Stimulated activated naive CD4-positive, alpha-beta T cell treated with Interleukin-2 at 50 U/mL for 16 hours (primary cell): ENCODE data around the gene PPP2R2C.

Experiments
- DNase-seq: peaks from one replicate; lab custom pipeline; 2025; lab: John Stamatoyannopoulos, UW

The PPP2R2C gene

DNA sequence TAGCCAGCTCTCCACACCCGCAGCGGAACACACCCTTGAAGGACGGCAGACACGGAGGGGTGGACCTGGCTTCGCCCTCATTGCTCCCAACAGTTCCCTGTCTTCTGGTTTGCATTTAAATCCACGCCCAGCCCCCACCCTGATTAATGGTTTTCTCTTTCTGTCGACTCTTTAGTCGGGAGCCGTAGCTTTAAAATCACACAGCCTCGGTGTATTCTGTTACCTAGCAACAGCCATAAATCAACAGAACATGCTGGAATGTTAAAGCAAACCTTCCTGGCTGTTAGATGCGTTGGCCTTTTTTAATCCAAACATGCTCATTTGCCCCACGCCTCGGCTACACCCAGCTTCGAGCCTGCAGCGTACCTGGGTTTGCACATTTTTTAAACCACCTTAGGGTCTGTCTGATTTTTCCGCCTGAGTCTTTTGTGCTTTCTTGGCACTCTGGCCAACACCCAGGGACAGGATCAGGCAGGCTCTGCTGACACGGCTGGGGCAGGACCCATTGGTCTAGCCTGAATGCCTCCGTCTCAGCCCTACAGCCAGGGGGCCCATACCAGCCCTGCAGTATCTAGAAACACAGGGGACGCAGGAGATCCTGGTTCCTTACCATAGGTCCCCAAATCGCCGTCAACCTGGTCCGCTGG lies 21.4 kb upstream of the PPP2R2C start:
- no peak for DNase-seq

DNA sequence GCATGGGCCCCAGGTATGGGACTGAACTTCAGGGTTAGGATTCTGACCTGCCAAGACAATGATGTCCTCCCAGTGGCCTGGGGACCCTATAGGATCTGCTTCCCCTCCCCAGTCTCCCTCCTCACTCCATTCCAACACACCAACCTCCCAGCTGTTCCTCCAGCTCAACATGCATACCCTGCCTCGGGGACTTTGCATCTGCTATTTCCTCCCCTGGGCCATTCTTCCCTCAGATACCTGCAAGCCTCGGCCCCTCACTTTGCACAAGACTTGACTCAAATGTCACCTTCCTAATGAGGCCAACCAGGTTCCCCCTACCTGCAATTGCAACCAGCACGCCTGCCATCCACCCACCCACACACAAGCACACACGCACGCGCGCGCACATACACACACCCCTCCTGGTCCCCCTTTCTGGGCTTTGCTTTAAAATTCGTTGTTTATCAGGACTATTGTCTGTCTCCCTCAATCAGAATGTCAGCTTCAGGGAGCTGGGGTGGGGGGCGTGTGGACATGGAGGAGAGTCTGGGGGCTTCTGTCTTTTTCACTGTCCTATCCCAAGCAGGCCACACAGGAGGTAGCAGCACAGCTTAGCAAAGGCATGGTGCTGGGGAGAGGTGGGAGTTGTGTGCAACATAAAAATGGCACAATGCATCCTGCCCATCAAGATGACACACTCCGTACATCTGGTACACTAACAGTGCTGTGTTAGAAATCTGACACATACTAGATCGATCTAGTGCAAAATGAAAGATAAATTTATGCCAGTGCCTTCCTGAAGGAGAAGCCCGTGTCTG lies 20.6 kb upstream of the PPP2R2C start:
- DNase-seq = no peak

DNA sequence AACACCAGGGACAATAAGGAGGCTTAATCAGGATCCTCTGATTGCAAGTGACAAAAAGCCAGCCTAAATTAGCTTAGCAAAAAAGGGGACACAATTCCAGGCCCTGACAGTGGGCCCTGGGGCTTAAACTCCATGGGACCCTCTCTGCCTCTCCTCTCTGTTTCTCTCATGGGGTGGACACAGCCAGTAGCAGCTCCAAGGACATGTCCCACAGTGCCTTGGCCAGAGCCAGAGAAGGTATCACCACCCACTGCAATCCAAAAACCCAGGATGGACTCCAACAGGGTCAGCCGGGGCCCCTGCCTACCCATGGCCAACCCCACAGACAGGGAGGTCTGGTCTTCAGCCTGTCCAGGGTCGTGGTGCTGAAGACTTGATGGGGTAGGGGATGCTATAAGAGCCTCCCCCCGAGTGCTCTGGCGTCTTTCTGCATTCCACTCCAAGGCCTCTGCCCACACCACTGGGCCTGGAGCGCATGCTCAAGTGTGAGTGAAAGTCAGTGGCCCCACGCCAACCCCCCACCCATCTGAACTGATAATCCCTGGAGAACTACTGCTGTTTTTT lies 19.7 kb upstream of the PPP2R2C start:
- DNase-seq = no peak

DNA sequence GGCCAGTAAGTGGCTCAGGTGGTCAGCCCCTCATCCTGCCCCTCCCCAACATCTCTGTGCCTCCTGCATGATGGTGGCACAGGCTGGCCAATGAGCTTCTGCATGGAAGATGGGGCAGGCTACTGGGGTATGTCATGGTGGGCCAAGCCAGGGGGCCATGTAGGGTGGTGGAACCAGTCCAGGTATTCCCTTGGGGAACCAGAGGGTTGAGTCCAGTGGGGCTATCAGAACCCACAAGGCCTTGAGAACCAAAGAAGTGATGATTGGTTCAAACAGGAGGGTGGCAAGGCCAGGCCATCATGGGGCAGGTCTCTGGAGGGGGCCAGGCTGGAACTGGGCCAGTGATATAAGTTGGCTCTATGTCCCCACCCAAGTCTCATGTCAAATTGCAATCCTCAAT lies 18.8 kb upstream of the PPP2R2C start:
- no peak for DNase-seq

DNA sequence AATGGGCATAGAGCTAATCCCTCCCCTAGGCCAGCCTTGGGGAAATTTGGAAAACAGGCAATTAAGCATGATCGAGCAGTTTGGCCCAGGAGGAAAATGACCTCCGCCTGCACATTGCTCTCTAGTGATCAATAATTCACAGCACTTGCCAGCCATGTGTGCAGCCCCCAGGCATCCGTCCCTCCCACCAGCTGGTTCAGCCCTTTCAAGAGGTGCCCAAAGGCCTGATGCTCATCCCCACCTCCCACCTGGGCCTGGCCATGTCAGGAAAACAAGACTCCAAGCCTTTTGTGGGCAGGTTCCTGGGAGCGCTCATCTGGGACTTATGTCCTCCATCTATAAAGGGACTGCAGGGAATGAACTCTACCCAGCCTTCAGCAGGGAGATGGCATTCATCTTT lies 17.5 kb upstream of the PPP2R2C start:
- DNase-seq = no peak

DNA sequence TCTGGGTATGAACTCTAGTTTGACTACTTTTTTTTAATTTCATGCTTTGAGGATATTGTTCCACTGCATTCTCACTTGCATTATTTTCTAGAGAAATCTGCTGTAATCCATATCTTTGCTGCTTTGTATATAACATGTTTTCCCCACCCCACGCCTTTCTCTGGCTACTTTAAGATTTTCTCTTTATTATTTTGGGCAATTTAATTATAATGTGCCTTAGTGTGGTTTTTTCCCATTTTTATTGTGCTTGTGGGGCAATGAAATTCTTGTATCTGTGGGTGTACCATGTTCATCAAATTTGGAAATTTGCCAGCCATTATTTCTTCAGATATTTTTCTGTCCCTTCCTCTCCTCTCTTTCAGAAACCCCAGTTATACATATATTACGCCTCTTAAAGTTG lies 15.1 kb upstream of the PPP2R2C start:
- no peak for DNase-seq

DNA sequence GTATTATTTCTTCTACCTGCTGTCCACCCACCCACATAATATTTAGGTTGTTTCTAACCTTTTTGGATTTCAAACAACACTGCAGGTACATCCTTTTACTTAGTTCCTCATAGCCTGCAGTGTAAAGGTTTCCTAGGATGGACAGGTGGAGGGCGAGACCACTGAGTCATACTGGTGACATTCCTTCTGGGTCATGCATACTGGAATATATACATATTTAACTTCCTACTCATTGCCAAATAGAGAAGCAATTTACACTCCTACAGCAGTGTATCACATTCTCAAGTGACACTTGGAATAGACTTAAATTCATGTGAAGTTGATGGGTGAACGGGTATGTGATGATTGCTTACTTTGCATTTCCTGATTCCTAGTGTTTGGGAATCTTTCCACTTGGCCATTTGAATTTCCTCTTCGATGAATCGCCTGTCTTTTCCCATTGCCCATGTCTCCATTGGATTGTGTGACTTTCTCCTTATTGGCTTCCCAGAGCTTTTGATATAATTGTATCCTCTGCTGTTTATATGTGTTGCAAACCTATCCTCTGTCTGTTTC lies 8.2 kb upstream of the PPP2R2C start:
- no peak for DNase-seq

DNA sequence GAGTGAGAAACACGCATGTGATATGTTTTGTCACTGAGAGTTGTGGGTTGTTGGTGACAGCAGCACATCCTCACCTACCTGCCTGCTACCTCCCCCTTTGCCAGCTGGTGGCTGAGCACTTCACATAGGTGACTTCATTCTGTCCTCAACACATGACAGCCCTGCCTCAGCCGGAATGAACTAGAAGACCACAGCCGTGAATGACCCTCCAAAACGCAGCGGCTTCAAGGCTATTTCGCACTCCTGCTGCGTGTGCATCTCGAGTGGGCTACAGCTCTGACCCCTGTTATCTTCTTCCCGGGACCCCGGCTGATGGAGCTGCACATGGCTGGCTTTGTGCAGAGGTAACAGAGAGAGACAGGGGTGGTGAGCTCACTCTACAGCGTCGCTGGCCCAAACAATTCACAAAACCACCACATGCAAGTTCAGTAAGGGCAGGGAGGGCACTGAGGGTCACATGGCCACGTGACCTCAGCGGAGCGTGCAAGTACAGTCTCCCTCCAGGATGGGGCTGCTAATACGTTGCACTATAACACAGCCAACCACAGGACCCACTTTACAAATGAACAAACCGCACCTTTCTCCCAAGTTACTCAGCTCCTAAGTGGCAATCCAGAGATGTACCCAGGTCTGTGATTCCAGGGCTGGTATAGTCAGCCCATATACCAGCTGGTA lies 6.3 kb upstream of the PPP2R2C start:
- DNase-seq = no peak

DNA sequence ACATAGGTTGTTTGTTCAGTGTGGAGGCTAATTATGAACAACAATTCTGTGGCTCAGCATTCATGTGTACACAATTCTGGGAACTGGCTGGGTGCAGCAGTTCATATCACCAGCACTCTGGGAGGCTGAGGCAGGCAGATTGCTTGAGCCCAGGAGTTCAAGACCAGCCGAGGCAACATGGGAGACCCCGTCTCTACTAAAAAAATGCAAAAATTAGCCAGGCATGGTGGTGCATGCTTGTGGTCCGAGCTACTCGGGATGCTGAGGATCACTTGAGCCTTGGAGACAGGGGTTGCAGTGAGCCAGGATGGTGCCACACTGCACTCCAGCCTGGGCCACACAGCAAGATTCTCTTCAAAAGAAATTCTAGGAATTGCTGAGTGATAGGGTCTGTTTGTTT lies 4.5 kb upstream of the PPP2R2C start:
- no peak for DNase-seq

DNA sequence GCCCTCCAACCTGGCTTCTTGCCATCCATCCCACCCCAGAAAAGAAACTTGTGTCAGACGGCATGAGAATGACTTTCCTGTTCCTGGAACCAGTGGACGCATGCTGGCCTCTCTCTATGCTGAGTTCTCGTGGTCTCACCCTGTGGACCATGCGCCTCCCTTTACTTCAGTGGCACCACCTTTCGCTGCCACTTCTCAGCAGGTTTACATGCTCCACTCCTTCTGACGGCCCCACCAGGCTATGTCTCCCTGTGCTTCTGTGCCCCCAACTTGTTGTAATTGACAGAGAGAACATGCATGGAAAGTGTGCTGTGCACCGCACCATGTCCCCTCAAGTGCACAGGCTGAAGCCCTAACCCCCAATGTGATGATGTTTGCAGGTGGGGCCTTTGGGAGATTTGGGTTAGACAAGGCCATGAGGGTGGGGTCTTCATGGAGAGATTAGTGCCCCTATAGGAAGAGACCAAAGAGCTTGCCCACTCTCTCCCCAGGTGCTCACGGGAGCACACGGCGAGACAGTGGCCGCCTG lies 3.1 kb upstream of the PPP2R2C start:
- no peak for DNase-seq

DNA sequence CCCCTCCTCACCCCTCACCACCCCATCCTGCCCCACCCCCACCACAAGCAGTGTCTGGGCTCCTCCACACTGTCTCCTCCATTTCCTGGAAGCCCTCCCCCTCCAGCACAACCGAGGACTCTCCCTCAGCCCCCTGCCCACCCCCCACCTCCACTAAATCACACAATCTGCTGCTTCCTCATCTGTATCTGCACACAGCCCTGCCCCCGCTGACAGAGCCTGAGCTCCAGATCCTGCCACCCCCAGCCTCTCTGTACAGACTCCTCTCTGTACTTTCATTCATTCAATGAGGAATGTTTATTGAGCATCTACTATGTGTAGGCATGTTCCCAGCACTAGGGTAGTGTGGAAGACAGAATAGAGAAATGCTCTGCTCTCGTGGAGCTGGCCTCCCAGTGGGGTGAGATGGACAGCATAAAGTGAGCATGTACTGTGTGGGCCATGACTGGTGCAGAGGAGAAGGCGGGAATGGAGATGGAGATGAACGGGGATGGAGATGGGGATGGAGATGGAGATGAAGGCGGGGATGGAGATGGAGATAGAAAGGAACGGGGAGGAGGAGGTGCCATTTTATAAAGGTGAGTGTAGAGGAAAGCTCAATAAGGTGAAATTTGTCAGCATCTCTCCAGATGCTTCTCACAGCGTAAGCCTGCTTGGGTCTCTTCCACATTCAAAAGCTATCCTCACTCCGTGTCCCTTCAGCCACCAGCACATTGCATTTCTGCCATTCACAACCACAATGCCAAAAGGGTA lies 2.5 kb upstream of the PPP2R2C start:
- no peak for DNase-seq

DNA sequence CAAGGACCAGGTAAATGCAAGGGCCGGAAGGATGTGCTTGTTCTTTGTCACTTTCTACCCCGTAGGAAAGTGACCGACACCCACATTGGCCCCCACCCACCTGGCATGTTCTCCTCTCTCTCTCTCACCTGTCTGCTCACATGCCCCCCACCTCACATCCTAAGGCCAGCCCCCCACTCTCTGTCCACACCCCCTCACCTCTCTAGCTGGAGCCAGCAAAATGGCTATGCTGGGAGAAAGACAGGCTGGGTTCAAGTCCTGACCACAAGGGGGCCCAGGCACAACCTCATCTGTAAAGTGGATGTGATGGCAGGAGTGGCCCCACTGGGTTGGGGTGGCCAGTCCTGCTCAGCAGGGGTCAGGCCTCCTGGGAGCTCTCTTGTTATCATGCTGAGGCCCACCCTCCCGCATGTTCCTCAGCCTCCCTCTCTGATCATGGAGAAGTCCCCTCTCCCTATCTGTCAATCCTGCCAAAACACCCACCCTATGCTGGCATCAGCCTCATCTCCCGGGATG lies 1.7 kb upstream of the PPP2R2C start:
- DNase-seq = no peak

DNA sequence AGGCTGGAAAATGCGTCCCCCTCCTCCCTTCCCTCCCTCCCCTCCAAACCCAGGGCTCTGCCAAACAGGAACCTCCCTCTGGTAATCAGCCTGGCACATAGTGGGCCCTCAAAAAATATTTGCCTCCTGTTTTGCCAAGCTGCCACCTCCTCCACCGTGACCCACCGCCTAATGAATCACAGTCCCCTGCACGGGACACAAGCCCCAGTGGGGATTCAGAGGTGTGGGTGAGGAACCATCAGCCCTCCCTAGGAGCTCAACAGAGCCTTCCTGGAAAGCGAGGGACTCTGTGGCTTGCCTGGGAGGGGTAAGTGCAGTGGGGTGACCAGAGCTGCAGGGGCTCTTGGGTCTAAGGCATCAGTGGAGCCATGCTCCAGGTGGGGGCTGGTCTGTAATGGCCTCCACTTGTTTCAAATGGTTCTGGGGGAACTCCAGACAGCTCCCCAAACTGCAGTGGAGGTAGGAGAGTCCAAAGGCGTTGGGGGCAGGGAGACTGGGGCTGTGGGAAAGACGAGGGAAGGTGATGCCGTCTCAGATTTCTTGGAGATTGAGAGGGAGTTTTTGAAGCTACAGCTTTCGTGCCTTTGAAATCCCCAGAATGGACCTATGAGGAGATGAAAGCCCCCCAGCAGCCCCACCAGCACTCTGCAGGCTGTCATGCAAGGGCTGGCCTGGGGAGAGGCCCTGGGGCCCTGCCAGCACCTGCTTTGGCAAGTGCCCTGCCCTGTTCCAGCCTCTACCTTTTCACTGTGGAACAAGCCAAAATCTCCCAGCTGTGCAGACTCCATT lies 1.0 kb upstream of the PPP2R2C start:
- DNase-seq = no peak

DNA sequence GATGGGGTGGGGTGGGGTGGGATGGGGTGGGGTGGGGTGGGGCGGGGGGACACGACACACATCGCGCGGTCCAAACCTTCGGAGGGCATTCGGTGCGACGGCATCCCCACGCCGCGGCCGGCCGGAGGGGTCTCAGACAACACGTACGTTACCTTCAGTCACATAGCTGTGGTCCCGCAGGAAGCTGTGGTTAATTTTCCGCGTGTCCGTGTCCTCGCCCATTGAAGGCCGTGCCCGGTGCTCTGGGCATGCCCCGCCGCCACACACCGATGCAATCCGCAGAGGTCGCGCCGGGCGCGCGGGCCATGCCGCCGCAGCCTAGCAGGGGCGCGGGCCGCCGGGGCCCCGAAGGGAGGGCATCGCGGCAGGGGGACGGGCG lies 417 bp downstream of the PPP2R2C start:
- no peak for DNase-seq

DNA sequence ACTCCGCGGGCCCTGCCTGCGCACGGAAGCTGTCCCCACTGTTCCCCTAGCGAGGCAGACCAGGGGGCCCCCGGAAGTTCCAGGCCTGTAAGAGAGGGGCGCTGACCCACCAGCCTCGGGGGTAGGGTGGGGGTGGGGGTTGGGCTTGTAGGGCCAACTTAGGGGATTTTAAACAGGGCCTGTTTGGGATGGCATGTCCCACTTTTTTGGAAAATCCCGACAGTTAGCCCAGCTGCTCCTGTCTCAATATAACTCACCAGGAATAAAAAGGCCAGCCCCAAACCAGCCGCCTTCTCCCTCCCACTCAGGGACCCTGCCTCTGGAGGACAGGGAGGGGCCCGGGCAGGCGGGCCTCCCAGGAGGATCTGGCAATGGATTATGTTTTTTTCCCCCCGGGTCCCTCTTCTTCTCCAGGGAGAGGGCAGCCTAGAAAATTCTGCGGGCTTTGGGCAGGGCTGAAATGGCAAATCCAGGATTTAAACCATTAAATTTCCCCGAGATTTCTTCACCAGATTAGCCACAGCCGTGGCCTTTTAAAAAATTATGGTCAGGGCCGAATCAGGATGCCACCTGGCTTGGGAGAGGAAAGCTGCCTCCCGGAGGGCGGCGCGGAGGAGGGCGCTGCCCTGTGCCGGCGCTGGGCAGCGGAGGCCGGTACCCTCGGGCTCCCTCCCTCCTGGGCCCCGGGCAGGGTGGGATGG lies 957 bp downstream of the PPP2R2C start:
- DNase-seq = no peak

DNA sequence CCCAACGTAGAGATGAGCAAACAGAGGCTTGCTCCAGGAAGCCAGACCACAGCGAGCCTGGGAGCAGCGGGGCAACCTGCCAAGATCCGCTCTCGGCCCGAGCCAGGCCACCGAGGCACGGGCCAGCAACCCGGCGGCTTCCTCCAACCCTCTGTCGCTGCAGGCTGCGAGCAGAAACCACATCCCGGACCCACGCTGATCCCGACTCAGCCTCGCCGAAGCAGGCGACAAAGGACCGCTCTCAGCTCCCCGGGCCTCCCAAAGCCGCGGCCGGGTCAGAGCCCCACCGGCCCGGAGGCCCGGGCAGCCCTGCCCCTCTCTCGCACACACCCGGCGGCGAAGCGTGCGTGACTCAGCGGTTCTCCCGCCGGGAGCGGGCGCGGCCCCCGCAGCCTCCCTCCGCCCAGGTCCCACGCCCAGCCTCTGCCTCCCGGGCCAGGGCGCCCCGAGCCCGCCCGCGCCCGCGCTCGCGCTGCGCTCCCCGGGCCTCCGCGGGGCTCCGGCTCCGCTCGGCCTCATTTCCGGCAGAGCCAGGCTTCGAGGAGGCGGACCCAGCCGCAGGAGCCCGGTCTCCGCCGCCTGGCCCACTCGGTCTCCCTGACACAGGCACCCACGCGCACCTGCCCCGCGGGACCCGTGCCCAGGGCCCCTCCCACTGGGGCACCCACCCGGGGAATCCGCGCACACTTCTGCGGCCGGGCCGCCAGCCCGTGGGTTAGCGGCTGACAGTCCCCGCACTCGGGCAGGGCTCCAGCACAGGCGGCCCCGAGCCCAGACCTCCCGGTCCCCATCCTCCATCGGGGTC lies 1.7 kb downstream of the PPP2R2C start:
- DNase-seq = no peak

DNA sequence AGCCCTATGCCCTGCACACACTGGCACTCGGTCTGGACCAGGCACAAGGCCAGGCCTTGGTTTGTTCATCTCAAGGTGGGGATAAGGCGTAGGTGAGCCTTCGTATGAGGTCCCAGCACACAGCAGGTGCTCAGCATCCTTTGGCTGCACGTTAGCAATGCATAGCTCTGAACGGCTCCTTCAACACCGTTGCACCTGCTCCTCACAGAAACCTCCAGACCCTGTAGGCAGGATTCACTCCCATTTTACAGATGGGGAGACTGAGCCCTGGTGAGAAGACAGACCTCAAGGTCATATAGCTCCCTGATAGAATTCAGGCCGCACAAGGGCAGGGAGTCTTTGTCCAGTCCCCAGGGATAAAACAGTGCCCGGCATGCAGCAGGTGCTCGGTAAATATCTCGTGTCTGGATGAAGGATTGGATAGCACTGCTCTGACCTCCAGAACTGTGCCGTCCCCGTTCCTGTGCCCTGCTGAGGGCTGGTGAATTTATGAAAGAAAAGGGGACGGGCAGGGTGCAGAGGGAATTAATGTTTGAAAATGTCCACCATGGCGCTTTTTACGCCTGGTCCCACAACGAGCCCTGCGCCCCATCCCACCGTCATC lies 2.4 kb downstream of the PPP2R2C start:
- no peak for DNase-seq

DNA sequence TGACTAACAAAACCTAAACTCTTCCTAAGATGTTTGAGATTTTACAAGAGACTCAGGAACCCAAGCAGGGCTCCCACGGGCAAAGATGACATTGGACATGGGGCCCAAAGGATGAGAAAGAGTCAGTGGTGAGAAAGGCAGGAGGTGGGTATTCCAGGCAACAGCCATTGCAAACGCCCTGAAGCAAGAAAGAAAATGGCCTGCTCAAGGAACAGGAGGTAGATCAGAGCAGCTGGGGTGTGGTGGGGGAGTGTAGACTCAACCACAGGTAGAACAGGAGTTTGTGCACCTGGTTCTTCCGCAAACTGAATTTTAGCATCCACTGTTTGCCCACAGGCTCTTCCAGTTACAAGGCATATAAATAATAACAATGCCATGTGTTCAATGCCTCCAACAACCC lies 3.3 kb downstream of the PPP2R2C start:
- DNase-seq = no peak

DNA sequence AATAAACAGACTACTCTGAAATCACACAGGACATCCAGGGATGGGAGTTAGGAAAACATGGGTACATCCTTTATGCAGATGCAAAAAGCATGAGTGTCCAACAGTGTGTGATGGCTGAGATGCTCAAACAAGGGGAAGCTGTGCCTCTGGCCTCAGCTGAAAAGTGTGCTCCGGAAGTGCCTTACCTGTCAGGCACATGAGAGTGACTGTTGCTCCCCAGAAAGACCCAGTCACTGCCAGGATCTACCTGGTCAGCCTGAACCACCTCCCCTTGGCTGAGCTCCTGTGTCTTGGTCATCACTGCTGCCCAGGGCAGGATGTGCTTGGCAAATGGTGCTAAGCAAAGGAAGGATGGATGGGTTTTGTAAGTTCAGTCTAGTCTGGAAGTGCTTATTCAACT lies 4.0 kb downstream of the PPP2R2C start:
- no peak for DNase-seq
